H1 (cell line): ENCODE measurements around the gene TSR3. TPM values are rescaled to one million over a fixed set of nuclear protein-coding genes. Genes with fewer than 3 reads are reported as not detected.

Source experiments
- ASH2L ChIP-seq: fragments of 200-600, 300-600 bp; sonication (generic); IDR thresholded peaks from one replicate; pipeline ENCODE4 v1.7.1; 2017; ENCODE audit warnings: low read length
- JUND ChIP-seq: IDR thresholded peaks from 2 replicates; pipeline ENCODE4 v1.6.1; 2011; ENCODE audit warnings: mild to moderate bottlenecking, improper control_type of control experiment, low read length
- MAFK ChIP-seq: IDR thresholded peaks from 2 replicates; pipeline ENCODE4 v1.6.1; 2012; ENCODE audit warnings: low read depth, mild to moderate bottlenecking, improper control_type of control experiment, low read length
- RAD21 ChIP-seq, 2 experiments: IDR thresholded peaks in 1 of 2; conservative IDR thresholded peaks in 1 of 2; 2 replicates each; pipeline ENCODE4 v1.6.1; 2011; ENCODE audit warnings: low read depth in 2 of 2, low read length in 2 of 2, improper control_type of control experiment in 1 of 2, inconsistent platforms in 1 of 2, mild to moderate bottlenecking in 1 of 2, moderate library complexity in 1 of 2
- TEAD4 ChIP-seq: IDR thresholded peaks from 2 replicates; pipeline ENCODE4 v1.6.1; 2012; ENCODE audit warnings: low read depth, low read length, inconsistent platforms, mixed read lengths
- YY1 ChIP-seq: IDR thresholded peaks from 2 replicates; pipeline ENCODE4 v1.6.1; 2011; ENCODE audit warnings: low read depth, mild to moderate bottlenecking, low read length
- polyA plus RNA-seq, 7 experiments: library from polyadenylated mRNA; depleted of rRNA in 3 of 7; stranded (reverse) in 5 of 7; unstranded in 2 of 7; fragments of >200 nt in 5 of 7; fragments of 200-250 nt in 2 of 7; gene quantifications; 1 replicate in 5 of 7; 2 replicates in 1 of 7; 4 replicates in 1 of 7; pipeline versions ENCODE4 v1.2.1 to v1.2.3, GENCODE V29; 2011 to 2013; ENCODE audit warnings: missing spikeins in 2 of 7, mixed read lengths in 2 of 7
- total RNA-seq: library from RNA; stranded (reverse); fragmentation: NEBNext Ultra II Directional; extraction: Animal tissue kit (Norgen Biotek cat#: 25700); gene quantifications from 2 replicates; pipeline ENCODE4 v1.2.1, GENCODE V29; 2021

The TSR3 gene
- total and polyA plus RNA-seq, 2 of the 8 experiments (the other 6 are each of a cell fraction or from before 2014, with no cell fraction given), result 43.1 to 52.3 TPM

- TF ChIP-seq YY1 (no peak), JUND (no peak), ASH2L (no peak), MAFK (no peak), RAD21 (IDR thresholded peaks at IDR 0.05 in 1 of 2, conservative IDR thresholded peaks at IDR 0.05 in 1 of 2; ENCODE audit: low read depth in 2 of 2, low read length in 2 of 2) (no peak), TEAD4 (no peak)
Observed at GRCh38 chr16:1383556-1383955, 31.9 kb upstream of the TSR3 start (continued).
